GM19238 (cell line): ENCODE results near the gene HDAC4.

Experiments used
- DNase-seq: peaks from one replicate; pipeline ENCODE4 v3.0.0; 2011; ENCODE audit warnings: low spot score; ENCODE audit not compliant: insufficient read length

HDAC4 gene

DNA sequence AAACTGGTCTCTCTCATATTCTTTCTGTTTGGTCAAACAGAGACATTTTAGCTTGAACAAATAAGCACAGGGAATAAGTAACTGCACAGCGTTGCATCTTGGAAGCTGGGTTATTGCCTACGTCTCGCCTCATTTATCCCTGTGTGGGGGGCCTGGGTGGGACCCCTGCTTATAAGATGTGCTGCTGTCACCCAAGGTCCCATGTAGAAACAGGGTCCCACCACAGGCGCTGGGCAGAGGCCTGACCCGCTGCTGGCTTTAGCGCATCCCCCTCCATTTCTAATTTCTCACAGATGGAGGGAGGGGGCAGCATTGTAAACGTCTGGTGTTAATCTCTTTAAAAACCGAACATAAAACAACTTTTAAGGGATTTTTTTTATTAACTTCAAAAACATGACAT is 207.8 kb downstream of the HDAC4 start:
- no peak for DNase-seq

GRCh38 chr2:239192456-239192855 is 208.4 kb downstream of the HDAC4 start:
- DNase-seq = no peak

GRCh38 chr2:239190921-239191885 is 209.6 kb downstream of the HDAC4 start:
- DNase-seq = no peak

DNA sequence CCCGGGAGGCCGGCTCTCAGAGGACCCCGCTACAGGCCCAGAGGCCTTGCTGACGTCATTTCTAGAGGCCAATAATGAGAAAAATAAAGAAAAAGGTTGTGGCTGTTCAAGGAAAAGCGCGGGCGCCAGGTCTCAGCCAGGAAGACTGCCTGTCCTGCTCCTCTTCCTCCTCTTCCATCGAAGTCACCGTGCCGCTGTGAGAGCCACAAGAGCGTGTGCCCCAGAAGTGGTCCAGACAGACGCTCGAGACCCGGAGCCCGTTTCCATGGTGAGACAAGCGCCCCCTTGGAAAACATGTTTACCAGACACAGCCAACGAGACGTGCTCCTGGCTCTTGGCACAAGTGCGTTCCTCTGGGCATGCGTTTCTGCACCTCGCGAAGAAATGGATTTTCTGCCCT is 210.5 kb downstream of the HDAC4 start:
- no peak for DNase-seq

DNA sequence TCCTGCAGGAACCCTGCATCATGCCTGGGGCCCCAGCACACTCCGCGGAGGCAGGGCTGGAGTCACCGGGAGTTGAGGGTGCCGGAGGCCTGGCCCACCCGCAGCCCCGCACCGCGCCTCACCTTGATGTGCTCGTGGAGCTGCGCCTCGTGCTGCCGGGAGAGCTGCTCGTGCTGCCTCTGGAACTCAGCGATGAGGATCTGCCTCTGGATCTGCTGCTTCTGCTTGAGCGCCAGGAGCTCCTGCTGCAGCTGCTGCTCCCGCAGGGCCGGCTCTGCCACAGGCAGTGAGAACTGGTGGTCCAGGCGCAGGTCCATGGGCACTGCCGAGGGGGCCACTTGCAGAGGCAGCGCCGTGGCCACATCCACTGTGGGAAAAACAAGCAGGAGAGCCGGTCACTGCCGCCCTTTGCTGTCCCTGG is 211.1 kb downstream of the HDAC4 start:
- no peak for DNase-seq

DNA sequence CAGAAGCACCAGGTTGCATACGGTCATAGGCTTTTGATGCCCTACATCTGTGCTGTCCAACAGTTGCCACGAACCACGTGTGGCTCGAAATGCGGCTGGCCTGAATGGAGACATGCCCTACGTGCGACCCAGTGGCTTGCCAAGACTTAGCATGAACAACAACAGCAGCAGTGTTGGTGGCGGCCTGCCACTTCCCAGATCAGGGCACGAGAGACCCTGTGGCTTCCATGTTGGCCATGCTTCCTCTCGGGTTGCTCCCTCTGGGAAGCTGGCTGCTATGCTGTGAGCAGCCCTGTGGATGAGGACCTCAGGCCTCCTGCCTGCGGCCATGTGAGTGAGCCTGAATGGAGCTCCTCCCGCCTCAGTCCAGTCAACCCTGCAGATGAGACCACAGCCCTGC is 212.3 kb downstream of the HDAC4 start:
- no peak for DNase-seq

GRCh38 chr2:239187464-239188253 is 213.2 kb downstream of the HDAC4 start:
- DNase-seq = no peak

- no peak for DNase-seq
These were observed 214.1 kb downstream of the HDAC4 start for GRCh38 chr2:239186516-239187357.

- no peak for DNase-seq
These were observed 215.6 kb downstream of the HDAC4 start for GRCh38 chr2:239184968-239185903.

DNA sequence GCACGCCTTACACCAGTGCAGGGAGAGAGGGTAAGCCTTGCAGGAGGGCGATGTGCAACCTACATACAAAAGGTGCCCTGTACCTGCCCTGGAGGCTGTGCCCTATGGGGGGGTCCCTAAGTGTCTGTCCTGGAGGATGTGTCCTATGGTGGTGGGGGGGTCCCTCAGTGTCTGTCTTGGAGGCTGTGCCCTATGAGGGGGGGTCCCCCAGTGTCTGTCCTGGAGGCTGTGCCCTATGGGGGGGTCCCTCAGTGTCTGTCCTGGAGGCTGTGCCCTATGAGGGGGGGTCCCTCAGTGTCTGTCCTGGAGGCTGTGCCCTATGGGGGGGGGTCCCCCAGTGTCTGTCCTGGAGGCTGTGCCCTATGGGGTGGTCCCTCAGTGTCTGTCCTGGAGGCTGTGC is 216.6 kb downstream of the HDAC4 start:
- no peak for DNase-seq

- DNase-seq = no peak
These were observed 217.6 kb downstream of the HDAC4 start for GRCh38 chr2:239182981-239183791.

- DNase-seq = no peak
These were observed 218.8 kb downstream of the HDAC4 start for GRCh38 chr2:239181903-239182581.

- no peak for DNase-seq
These were observed 219.5 kb downstream of the HDAC4 start for GRCh38 chr2:239181074-239181902.

GRCh38 chr2:239180526-239181073 is 220.2 kb downstream of the HDAC4 start:
- no peak for DNase-seq

GRCh38 chr2:239179851-239180371 is 220.9 kb downstream of the HDAC4 start:
- no peak for DNase-seq

DNA sequence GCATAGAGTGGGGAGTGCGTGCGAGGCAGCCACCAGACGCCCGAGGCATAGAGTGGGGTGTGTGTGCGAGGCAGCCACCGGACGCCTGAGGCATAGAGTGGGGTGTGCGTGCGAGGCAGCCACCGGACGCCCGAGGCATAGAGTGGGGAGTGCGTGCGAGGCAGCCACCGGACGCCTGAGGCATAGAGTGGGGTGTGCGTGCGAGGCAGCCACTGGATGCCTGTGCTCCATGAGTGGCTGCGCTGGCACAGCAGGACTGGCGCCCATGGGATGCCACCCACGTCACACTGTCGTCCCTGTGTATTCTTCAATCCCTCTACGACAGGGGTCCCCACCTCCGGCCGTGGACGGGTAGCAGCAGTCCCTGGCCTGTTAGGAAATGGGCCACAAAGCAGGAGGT is 221.9 kb downstream of the HDAC4 start:
- DNase-seq = no peak

GRCh38 chr2:239178484-239178883 is 222.3 kb downstream of the HDAC4 start:
- no peak for DNase-seq
